Tibial nerve (tissue), 3 donors: ENCODE measurements around the gene DBNDD2.

Source experiments
- CTCF ChIP-seq, 5 experiments: fragments of 200-600 bp in 3 of 5; fragments of 450-650 bp in 2 of 5; sonication (generic) in 3 of 5; IDR thresholded peaks; one replicate each; pipeline ENCODE4 v1.5.1; 2016 to 2019; ENCODE audit warnings: antibody characterized with exemption in 5 of 5, mild to moderate bottlenecking in 3 of 5, moderate library complexity in 2 of 5
- POLR2A ChIP-seq, 2 donors: fragments of 450-650 bp; IDR thresholded peaks; one replicate each; pipeline ENCODE4 v1.6.1; 2017; ENCODE audit warnings: antibody characterized with exemption in 2 of 2, mild to moderate bottlenecking in 2 of 2, moderate library complexity in 2 of 2

DNA sequence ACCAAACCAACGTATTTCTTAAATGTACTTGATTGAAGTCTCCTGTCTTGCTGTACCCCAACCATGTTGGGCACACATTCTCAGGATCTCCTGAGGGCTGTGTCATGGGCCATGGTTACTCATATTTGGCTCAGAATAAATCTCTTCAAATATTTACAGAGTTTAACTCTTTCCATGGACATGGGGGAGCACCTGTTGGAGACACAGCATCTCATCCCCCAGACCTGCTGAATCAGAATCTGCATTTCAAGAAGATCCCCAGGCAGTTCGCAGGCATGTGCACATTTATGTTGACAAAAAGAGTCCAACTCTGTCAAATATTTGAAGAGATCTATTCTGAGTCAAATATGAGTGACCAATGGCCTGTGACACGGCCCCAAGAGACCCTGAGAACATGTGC is 32.3 kb downstream of the DBNDD2 start:
- TF ChIP-seq CTCF (IDR thresholded peaks at IDR 0.05) (no peak), POLR2A (IDR thresholded peaks at IDR 0.05) (no peak)
